H7 (cell line): ENCODE measurements around the gene INPP5A. TPM values are rescaled to one million over a fixed set of nuclear protein-coding genes. Genes with fewer than 3 reads are reported as not detected.
"Not testable (repeated sequence)": the region's sequence is repeated elsewhere in the genome, so short reads cannot be mapped to it uniquely, and the experiment has no call there.

ENCODE experiments used
- DNase-seq: peaks from one replicate; pipeline ENCODE4 v3.0.0; 2012
- H3K27me3 ChIP-seq: 2 replicates; pipeline ENCODE4 v1.6.0; 2011; ENCODE audit warnings: mild to moderate bottlenecking, low read length; ENCODE audit not compliant: control insufficient read depth, insufficient read depth
- H3K36me3 ChIP-seq: replicated peaks from 2 replicates; pipeline ENCODE4 v1.5.1; 2011; ENCODE audit warnings: low read length; ENCODE audit not compliant: control insufficient read depth, insufficient read depth
- H3K4me3 ChIP-seq: 2 replicates; pipeline ENCODE4 v1.5.1; 2011; ENCODE audit warnings: low read depth, mild to moderate bottlenecking, control low read depth, low read length, moderate library complexity; ENCODE audit not compliant: insufficient read depth
- total RNA-seq: library from RNA; depleted of rRNA; stranded (reverse); fragments of >200 nt; shearing (Covaris generic); gene quantifications from 2 replicates; pipeline ENCODE4 v1.2.3, GENCODE V29; 2014

Gene INPP5A
- total RNA-seq, 1 experiment from 2014 or later = 29.2 TPM

- H3K36me3 ChIP-seq = no peaks in the 10 kb centered on the region
- H3K4me3 ChIP-seq = no peak overlapping the region
- no peaks in the 10 kb centered on the region; the same call in 1 of the 2 replicates for H3K27me3 ChIP-seq
- DNase-seq = peak; percentile 79
Observed at GRCh38 chr10:132563485-132564248, 26.1 kb downstream of the INPP5A start.

GRCh38 chr10:132564249-132564605, 26.6 kb downstream of the INPP5A start:
- peak; percentile 53 for DNase-seq
- H3K36me3 ChIP-seq = no peaks in the 10 kb centered on the region
- H3K27me3 ChIP-seq = no peaks in the 10 kb centered on the region; the same call in 1 of the 2 replicates
- no peak overlapping the region for H3K4me3 ChIP-seq

GRCh38 chr10:132564690-132565089, 27.1 kb downstream of the INPP5A start:
- H3K27me3 ChIP-seq = no peaks in the 10 kb centered on the region; the same call in 1 of the 2 replicates
- H3K36me3 ChIP-seq = no peaks in the 10 kb centered on the region
- no peak overlapping the region for H3K4me3 ChIP-seq
- peak; percentile 27 for DNase-seq

- no peak overlapping the region for H3K4me3 ChIP-seq
- H3K27me3 ChIP-seq = no peaks in the 10 kb centered on the region; the same call in 1 of the 2 replicates
- no peaks in the 10 kb centered on the region for H3K36me3 ChIP-seq
- DNase-seq = peak; percentile 27
Observed at GRCh38 chr10:132565516-132566209, 28.1 kb downstream of the INPP5A start.

GRCh38 chr10:132566892-132567291, 29.3 kb downstream of the INPP5A start:
- no peak overlapping the region for H3K4me3 ChIP-seq
- DNase-seq = peak; percentile 51
- H3K27me3 ChIP-seq = no peaks in the 10 kb centered on the region
- no peaks in the 10 kb centered on the region for H3K36me3 ChIP-seq

- H3K36me3 ChIP-seq = no peaks in the 10 kb centered on the region
- H3K4me3 ChIP-seq = no peak overlapping the region
- no peaks in the 10 kb centered on the region for H3K27me3 ChIP-seq
- DNase-seq = peak; percentile 50
Observed at GRCh38 chr10:132570265-132570664, 32.7 kb downstream of the INPP5A start.

- Histone ChIP-seq H3K4me3 (no peak overlapping the region), H3K27me3 (no peaks in the 10 kb centered on the region), H3K36me3 (no peaks in the 10 kb centered on the region)
- DNase-seq = peak; percentile 73
Observed at GRCh38 chr10:132570771-132571649, 33.4 kb downstream of the INPP5A start.

GRCh38 chr10:132571650-132572544, 34.3 kb downstream of the INPP5A start:
- no peaks in the 10 kb centered on the region for H3K27me3 ChIP-seq
- no peaks in the 10 kb centered on the region for H3K36me3 ChIP-seq
- no peak overlapping the region for H3K4me3 ChIP-seq
- DNase-seq = peak; percentile 89

GRCh38 chr10:132572545-132572937, 35.0 kb downstream of the INPP5A start:
- no peaks in the 10 kb centered on the region for H3K36me3 ChIP-seq
- H3K4me3 ChIP-seq = no peak overlapping the region
- no peaks in the 10 kb centered on the region for H3K27me3 ChIP-seq
- peak; percentile 57 for DNase-seq

GRCh38 chr10:132572946-132573345, 35.4 kb downstream of the INPP5A start:
- not testable (repeated sequence) for H3K36me3 ChIP-seq, DNase-seq, H3K4me3 ChIP-seq, H3K27me3 ChIP-seq

- no peak overlapping the region for H3K4me3 ChIP-seq
- DNase-seq = peak; percentile 16
- H3K36me3 ChIP-seq = no peaks in the 10 kb centered on the region
- H3K27me3 ChIP-seq = no peaks in the 10 kb centered on the region
Observed at GRCh38 chr10:132574288-132574687, 36.7 kb downstream of the INPP5A start.

- peak; percentile 65 for DNase-seq
- Histone ChIP-seq H3K36me3 (no peaks in the 10 kb centered on the region), H3K4me3 (no peak overlapping the region), H3K27me3 (no peaks in the 10 kb centered on the region)
Observed at GRCh38 chr10:132574783-132575319, 37.3 kb downstream of the INPP5A start.

- Histone ChIP-seq H3K36me3 (no peaks in the 10 kb centered on the region), H3K27me3 (no peaks in the 10 kb centered on the region), H3K4me3 (no peak overlapping the region)
- peak; percentile 37 for DNase-seq
Observed at GRCh38 chr10:132575320-132576201, 38.0 kb downstream of the INPP5A start.
